Brain microvascular endothelial cell (primary cell): ENCODE data around the gene NHLRC1.
A peak's percentile ranks its signal among the peaks of the same experiment; 100 is the strongest.

Source experiments
- DNase-seq: peaks from one replicate; pipeline ENCODE4 v3.0.0-alpha.2; 2020
- H3K27ac ChIP-seq: fragments of 250-450 bp; sonication (Bioruptor Pico); 2 replicates; pipeline ENCODE4 v1.5.1; 2020; ENCODE audit warnings: mild to moderate bottlenecking, moderate library complexity
- H3K27me3 ChIP-seq: fragments of 250-450 bp; sonication (Bioruptor Pico); replicated peaks from 2 replicates; pipeline ENCODE4 v1.5.1; 2020; ENCODE audit warnings: mild to moderate bottlenecking
- H3K36me3 ChIP-seq: fragments of 250-450 bp; sonication (Bioruptor Pico); replicated peaks from 2 replicates; pipeline ENCODE4 v1.5.1; 2020; ENCODE audit warnings: mild to moderate bottlenecking
- H3K4me3 ChIP-seq: 2 replicates; pipeline ENCODE4 v1.5.1; 2011; ENCODE audit warnings: low read depth, mild to moderate bottlenecking, control low read depth, low read length, moderate library complexity
- in situ Hi-C: cut with HindIII; loops from 2 replicates; pipeline ENCODE4 v1.10.0; 2017; ENCODE audit warnings: low sequenced_read_pairs, low pct_ligation_motif_present
- TF ChIP-seq, protein P1 (sequence below): IDR thresholded peaks from 2 replicates; pipeline ENCODE4 v1.5.1; 2011; ENCODE audit warnings: low read depth, mild to moderate bottlenecking, moderate library complexity, low read length, control low read depth, inconsistent platforms; ENCODE audit errors: missing control alignments

Gene NHLRC1

DNA sequence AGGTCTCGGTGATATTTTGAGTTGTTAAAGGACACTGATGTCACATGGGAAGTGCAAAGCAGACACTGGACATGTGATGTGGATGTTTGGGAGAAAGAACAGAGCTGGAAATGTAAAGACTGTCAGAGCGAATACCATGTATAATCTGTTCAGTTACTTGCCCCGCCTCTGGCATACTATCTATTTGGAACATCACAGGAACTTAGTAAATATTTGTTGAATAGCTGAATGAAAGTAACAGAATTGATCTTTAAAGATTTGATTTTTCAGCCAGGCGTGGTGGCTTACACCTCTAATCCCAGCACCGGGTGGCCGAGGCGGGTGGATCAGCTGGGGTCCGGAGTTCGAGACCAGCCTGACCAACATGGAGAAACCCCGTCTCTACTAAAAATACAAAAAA, 13.8 kb upstream of the NHLRC1 start:
- no peaks in the 10 kb centered on the region for H3K27me3 ChIP-seq
- H3K27ac ChIP-seq, result no peak overlapping the region
- DNase-seq, result no peak
- TF ChIP-seq, protein P1, sequence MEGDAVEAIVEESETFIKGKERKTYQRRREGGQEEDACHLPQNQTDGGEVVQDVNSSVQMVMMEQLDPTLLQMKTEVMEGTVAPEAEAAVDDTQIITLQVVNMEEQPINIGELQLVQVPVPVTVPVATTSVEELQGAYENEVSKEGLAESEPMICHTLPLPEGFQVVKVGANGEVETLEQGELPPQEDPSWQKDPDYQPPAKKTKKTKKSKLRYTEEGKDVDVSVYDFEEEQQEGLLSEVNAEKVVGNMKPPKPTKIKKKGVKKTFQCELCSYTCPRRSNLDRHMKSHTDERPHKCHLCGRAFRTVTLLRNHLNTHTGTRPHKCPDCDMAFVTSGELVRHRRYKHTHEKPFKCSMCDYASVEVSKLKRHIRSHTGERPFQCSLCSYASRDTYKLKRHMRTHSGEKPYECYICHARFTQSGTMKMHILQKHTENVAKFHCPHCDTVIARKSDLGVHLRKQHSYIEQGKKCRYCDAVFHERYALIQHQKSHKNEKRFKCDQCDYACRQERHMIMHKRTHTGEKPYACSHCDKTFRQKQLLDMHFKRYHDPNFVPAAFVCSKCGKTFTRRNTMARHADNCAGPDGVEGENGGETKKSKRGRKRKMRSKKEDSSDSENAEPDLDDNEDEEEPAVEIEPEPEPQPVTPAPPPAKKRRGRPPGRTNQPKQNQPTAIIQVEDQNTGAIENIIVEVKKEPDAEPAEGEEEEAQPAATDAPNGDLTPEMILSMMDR, result no peak
- H3K36me3 ChIP-seq, result peaks cover 3% of the 10 kb centered on the region
- H3K4me3 ChIP-seq, result no peak overlapping the region
- in situ Hi-C loops, result no loop called here

DNA sequence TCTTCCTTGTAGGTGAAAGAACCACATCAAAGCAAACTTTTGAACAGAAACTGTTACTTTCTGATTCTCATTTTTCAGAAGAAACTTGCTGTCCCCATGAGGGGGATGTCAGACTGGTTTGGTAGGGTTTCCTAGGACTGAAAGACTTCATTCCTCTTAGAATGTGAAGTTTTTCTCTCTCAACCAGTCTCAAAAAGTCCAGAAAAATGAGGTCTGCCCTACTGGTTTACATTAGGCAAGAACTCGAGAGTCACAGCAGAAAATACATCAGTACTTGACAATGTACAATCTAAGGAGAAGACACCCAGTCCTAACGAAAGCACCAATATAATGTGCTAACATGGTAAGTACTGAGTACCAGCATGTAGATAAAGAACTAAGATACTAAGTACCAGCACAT, 12.7 kb upstream of the NHLRC1 start:
- H3K4me3 ChIP-seq, result no peak overlapping the region
- H3K27me3 ChIP-seq, result no peaks in the 10 kb centered on the region
- in situ Hi-C loops, result no loop called here
- H3K36me3 ChIP-seq, result peaks cover 3% of the 10 kb centered on the region
- TF ChIP-seq, protein P1, result no peak
- H3K27ac ChIP-seq, result no peak overlapping the region
- DNase-seq, result no peak

DNA sequence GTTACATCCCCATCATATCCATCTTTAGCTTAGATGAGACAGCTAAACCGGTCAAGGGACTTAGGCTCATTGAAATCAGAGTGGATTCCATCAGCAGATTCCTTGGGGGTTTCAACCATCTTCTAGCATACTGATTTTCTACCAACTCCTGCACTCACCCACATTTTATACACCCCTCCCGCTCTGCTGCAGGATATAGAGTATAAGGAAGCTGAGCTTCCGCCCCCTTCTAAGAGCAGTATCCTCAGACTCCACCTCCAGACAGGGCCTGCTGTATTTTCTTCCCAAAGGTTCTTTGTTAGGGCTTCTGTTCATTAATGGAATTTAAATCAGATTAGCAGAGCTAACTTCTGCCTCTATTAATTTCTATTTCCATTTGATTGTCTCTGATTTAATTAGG, 9.9 kb upstream of the NHLRC1 start:
- Histone ChIP-seq H3K4me3 (no peak overlapping the region), H3K27me3 (no peaks in the 10 kb centered on the region), H3K27ac (no peak overlapping the region), H3K36me3 (peaks cover 3% of the 10 kb centered on the region)
- no peak for DNase-seq
- in situ Hi-C loops, result no loop called here
- TF ChIP-seq, protein P1, result no peak

DNA sequence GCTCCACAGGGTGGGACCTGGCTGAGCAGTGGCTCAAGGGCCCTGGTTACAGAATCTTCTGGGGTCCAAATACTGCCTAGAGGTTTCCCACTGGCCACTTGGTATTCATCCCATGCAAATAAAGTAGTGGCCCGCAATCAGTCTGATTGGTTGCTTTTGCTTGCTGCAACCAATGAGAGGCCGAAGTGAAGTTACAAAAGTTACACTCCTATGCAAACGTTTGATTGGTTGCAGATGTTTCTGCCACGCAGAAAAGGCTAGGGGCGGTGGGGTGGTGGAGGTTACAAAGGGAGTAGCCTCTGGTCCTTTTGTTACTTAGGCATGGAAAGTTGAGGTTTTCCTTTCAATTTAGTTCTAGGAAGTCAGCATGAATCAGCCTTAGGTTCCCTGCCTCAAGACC, 3.6 kb upstream of the NHLRC1 start:
- Histone ChIP-seq H3K27ac (no peak overlapping the region), H3K27me3 (no peaks in the 10 kb centered on the region), H3K4me3 (no peak overlapping the region), H3K36me3 (no peaks in the 10 kb centered on the region)
- DNase-seq, result no peak
- TF ChIP-seq, protein P1, result no peak
- in situ Hi-C loops, result no loop called here

DNA sequence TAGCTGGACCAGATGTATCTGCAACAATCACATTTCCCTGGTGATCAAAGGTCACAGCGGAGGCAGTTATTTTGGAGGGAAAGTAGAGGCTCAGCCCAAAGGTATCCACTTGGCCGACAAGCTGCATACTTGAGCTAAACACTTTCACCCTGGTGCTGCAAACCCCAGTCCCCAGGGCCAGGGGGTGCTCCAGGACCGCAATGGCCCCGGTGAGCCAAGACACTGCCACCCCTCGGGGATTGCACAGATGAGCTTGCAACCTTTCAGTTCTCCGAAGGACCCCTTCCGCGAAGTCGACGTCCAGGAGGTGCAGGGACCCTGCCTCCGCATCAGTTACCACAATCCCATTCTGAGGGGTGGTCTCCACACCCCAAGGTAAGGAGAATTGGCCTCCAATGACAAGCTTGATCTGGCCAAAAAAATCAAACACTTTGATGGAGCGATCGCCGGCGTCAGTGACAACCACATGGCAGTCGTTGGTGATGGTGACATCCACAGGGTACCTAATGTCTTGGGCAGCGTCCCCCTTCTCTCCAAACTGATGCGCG, 823 bp downstream of the NHLRC1 start:
- no peaks in the 10 kb centered on the region for H3K36me3 ChIP-seq
- no peak overlapping the region for H3K27ac ChIP-seq
- in situ Hi-C loops, result no loop called here
- H3K4me3 ChIP-seq, result peak overlapping the region; percentile 56
- TF ChIP-seq, protein P1, result no peak
- H3K27me3 ChIP-seq, result no peaks in the 10 kb centered on the region
- DNase-seq, result no peak

DNA sequence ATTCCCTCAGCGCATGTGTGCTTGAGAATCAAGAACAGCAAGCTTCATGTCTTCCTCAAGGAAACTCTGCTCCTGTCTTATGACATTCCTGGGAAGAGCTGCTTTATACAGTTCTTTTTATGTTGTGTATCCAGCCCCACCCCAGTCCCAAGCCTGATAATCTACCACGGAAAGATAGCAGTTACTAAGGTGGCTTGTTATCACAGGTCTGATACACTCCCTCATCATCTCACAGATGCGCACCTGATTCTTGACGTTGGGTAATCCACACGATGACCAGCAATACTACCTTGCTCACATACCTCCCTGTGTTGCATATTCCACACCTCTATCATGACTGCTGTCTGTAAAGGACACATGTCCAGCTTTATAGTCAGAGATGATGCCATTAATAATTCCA, 3.2 kb downstream of the NHLRC1 start:
- Histone ChIP-seq H3K4me3 (no peak overlapping the region), H3K27me3 (no peaks in the 10 kb centered on the region)
- in situ Hi-C loops, result no loop called here

More for the DNA sequence above, 3.2 kb downstream of the NHLRC1 start:
- Histone ChIP-seq H3K27ac (no peak overlapping the region), H3K36me3 (no peaks in the 10 kb centered on the region)
- DNase-seq, result no peak
- TF ChIP-seq, protein P1, result no peak
